ENCODE data around the gene NTPCR.

- no peak for TF ChIP-seq CTCF (IDR thresholded peaks at IDR 0.05)
- TF ChIP-seq POLR2AphosphoS5 (IDR thresholded peaks at IDR 0.05; ENCODE audit: insufficient read depth in 1 of 2, low read depth in 1 of 2) = no peak
- TF ChIP-seq POLR2A (IDR thresholded peaks at IDR 0.05) = no peak
Observed at GRCh38 chr1:232942413-232943294, 7.8 kb upstream of the NTPCR start.

Data from vagina (tissue), 2 donors.